ENCODE measurements around the gene HIVEP3.

Gene HIVEP3

GRCh38 chr1:41631154-41631553 is 287.6 kb downstream of the HIVEP3 start:
- TF ChIP-seq CTCF (IDR thresholded peaks at IDR 0.05; ENCODE audit: borderline replicate concordance, extremely low read depth, low read length, poor library complexity, severe bottlenecking) (no peak), EZH2 (IDR thresholded peaks at IDR 0.05; ENCODE audit: borderline replicate concordance, low read depth, low read length, severe bottlenecking) (no peak)
- Histone ChIP-seq H3K27ac (ENCODE audit: low read length) (0 out of 2 replicates have a peak overlapping the region, but pooled peaks have one; percentile 3), H3K79me2 (ENCODE audit: insufficient read depth, low read length) (peaks cover 100% of the 10 kb centered on the region), H3K9me3 (ENCODE audit: insufficient read depth, low read length, severe bottlenecking) (no peaks in the 10 kb centered on the region), H2AFZ (ENCODE audit: low read depth, low read length) (no peak overlapping the region), H3K9ac (ENCODE audit: low read depth, low read length) (no peak overlapping the region), H4K20me1 (ENCODE audit: insufficient read depth, low read length) (peaks cover 90% of the 10 kb centered on the region), H3K27me3 (ENCODE audit: insufficient read depth, low read length, poor library complexity) (no peaks in the 10 kb centered on the region), H3K4me2 (ENCODE audit: insufficient read depth, low read length) (no peak overlapping the region), H3K36me3 (ENCODE audit: insufficient read depth, low read length) (peaks cover 79% of the 10 kb centered on the region), H3K4me3 (ENCODE audit: low read depth in 1 of 2, low read length in 2 of 2) (no peak overlapping the region), H3K4me1 (ENCODE audit: insufficient read depth, low read length) (peaks cover 5% of the 10 kb centered on the region; the same call in 1 of the 2 replicates)
- ATAC-seq (ENCODE audit: insufficient read depth, low read depth) (no peak), DNase-seq (no peak)

GRCh38 chr1:41629571-41629970 is 289.2 kb downstream of the HIVEP3 start:
- no peak overlapping the region for H3K4me3 ChIP-seq (ENCODE audit: low read depth in 1 of 2, low read length in 2 of 2)
- no peak overlapping the region for H3K9ac ChIP-seq (ENCODE audit: low read depth, low read length)
- H2AFZ ChIP-seq (ENCODE audit: low read depth, low read length): no peak overlapping the region
- no peak for ATAC-seq (ENCODE audit: insufficient read depth, low read depth)
- H3K36me3 ChIP-seq (ENCODE audit: insufficient read depth, low read length): peaks cover 90% of the 10 kb centered on the region
- no peak overlapping the region for H3K4me2 ChIP-seq (ENCODE audit: insufficient read depth, low read length)
- H3K4me1 ChIP-seq (ENCODE audit: insufficient read depth, low read length): peaks cover 8% of the 10 kb centered on the region; the same call in 1 of the 2 replicates
- peaks cover 92% of the 10 kb centered on the region for H4K20me1 ChIP-seq (ENCODE audit: insufficient read depth, low read length)
- H3K27ac ChIP-seq (ENCODE audit: low read length): no peak overlapping the region
- DNase-seq: no peak
- H3K27me3 ChIP-seq (ENCODE audit: insufficient read depth, low read length, poor library complexity): no peaks in the 10 kb centered on the region
- no peaks in the 10 kb centered on the region for H3K9me3 ChIP-seq (ENCODE audit: insufficient read depth, low read length, severe bottlenecking)
- H3K79me2 ChIP-seq (ENCODE audit: insufficient read depth, low read length): peaks cover 100% of the 10 kb centered on the region
- TF ChIP-seq CTCF (IDR thresholded peaks at IDR 0.05; ENCODE audit: borderline replicate concordance, extremely low read depth, low read length, poor library complexity, severe bottlenecking) (no peak), EZH2 (IDR thresholded peaks at IDR 0.05; ENCODE audit: borderline replicate concordance, low read depth, low read length, severe bottlenecking) (no peak)

GRCh38 chr1:41629141-41629540 is 289.6 kb downstream of the HIVEP3 start:
- H3K4me1 ChIP-seq (ENCODE audit: insufficient read depth, low read length): peaks cover 12% of the 10 kb centered on the region
- H4K20me1 ChIP-seq (ENCODE audit: insufficient read depth, low read length): peaks cover 95% of the 10 kb centered on the region
- no peak overlapping the region for H3K9ac ChIP-seq (ENCODE audit: low read depth, low read length)
- H3K36me3 ChIP-seq (ENCODE audit: insufficient read depth, low read length): peaks cover 94% of the 10 kb centered on the region
- no peaks in the 10 kb centered on the region for H3K9me3 ChIP-seq (ENCODE audit: insufficient read depth, low read length, severe bottlenecking)
- H3K79me2 ChIP-seq (ENCODE audit: insufficient read depth, low read length): peaks cover 100% of the 10 kb centered on the region
- no peak overlapping the region for H3K27ac ChIP-seq (ENCODE audit: low read length)
- H3K27me3 ChIP-seq (ENCODE audit: insufficient read depth, low read length, poor library complexity): no peaks in the 10 kb centered on the region
- H3K4me2 ChIP-seq (ENCODE audit: insufficient read depth, low read length): no peak overlapping the region
- no peak for ATAC-seq (ENCODE audit: insufficient read depth, low read depth)
- H3K4me3 ChIP-seq (ENCODE audit: low read depth in 1 of 2, low read length in 2 of 2): no peak overlapping the region
- DNase-seq: no peak
- TF ChIP-seq EZH2 (IDR thresholded peaks at IDR 0.05; ENCODE audit: borderline replicate concordance, low read depth, low read length, severe bottlenecking) (no peak), CTCF (IDR thresholded peaks at IDR 0.05; ENCODE audit: borderline replicate concordance, extremely low read depth, low read length, poor library complexity, severe bottlenecking) (no peak)
- H2AFZ ChIP-seq (ENCODE audit: low read depth, low read length): no peak overlapping the region

Data from DND-41 (cell line).